HepG2 (cell line): ENCODE results near the gene ZNF749. TPM values are rescaled to one million over a fixed set of nuclear protein-coding genes. Genes with fewer than 3 reads are reported as not detected.

Experiments
- AKAP8 ChIP-seq: sonication (generic); formaldehyde crosslinking; IDR thresholded peaks from 2 replicates; pipeline ENCODE4 v1.5.1; 2020; ENCODE audit warnings: mild to moderate bottlenecking, missing genetic modification reagents
- HDAC2 ChIP-seq: sonication (generic); formaldehyde crosslinking; IDR thresholded peaks from 2 replicates; pipeline ENCODE4 v1.4.0; 2020; ENCODE audit warnings: missing genetic modification reagents
- IKZF4 ChIP-seq: sonication (generic); formaldehyde crosslinking; IDR thresholded peaks from 2 replicates; pipeline ENCODE4 v1.5.1; 2020; ENCODE audit warnings: borderline replicate concordance, mild to moderate bottlenecking, low read depth, missing genetic modification reagents; ENCODE audit errors: not compliant biosample characterization
- KDM5B ChIP-seq: sonication (generic); formaldehyde crosslinking; IDR thresholded peaks from 2 replicates; pipeline ENCODE4 v1.4.0; 2020; ENCODE audit warnings: missing genetic modification reagents, mild to moderate bottlenecking, borderline replicate concordance
- KLF13 ChIP-seq: sonication (generic); formaldehyde crosslinking; IDR thresholded peaks from 2 replicates; pipeline ENCODE4 v1.4.0; 2020; ENCODE audit warnings: mild to moderate bottlenecking, missing genetic modification reagents
- LCORL ChIP-seq, 2 experiments: fragments of 450-650 bp in 1 of 2; sonication (generic) in 1 of 2; formaldehyde crosslinking in 1 of 2; IDR thresholded peaks; 2 replicates each; pipeline versions ENCODE4 v1.5.0 to v1.6.1; 2017 to 2020; ENCODE audit warnings: antibody characterized with exemption in 1 of 2, missing genetic modification reagents in 1 of 2
- MBNL3 ChIP-seq: fragments of 250-450 bp; sonication (Bioruptor Pico); conservative IDR thresholded peaks from 2 replicates; pipeline ENCODE4 v1.8.0; 2022; ENCODE audit warnings: mild to moderate bottlenecking, inconsistent platforms
- MIER2 ChIP-seq: IDR thresholded peaks from 2 replicates; pipeline ENCODE4 v1.6.1; 2016; ENCODE audit warnings: missing biosample characterization, missing genetic modification reagents
- PPARG ChIP-seq: conservative IDR thresholded peaks from 2 replicates; pipeline ENCODE4 v1.6.1; 2016; ENCODE audit warnings: missing biosample characterization, missing genetic modification reagents
- RBAK ChIP-seq: sonication (generic); formaldehyde crosslinking; IDR thresholded peaks from 2 replicates; pipeline ENCODE4 v1.5.1; 2020; ENCODE audit warnings: mild to moderate bottlenecking, missing genetic modification reagents
- RFX1 ChIP-seq: fragments of 450-650 bp; IDR thresholded peaks from 2 replicates; pipeline ENCODE4 v1.6.1; 2017
- SCMH1 ChIP-seq: sonication (generic); formaldehyde crosslinking; IDR thresholded peaks from 2 replicates; pipeline ENCODE4 v1.9.0; 2021; ENCODE audit warnings: missing genetic modification reagents, mild to moderate bottlenecking, borderline replicate concordance
- SMYD3 ChIP-seq: sonication (generic); formaldehyde crosslinking; IDR thresholded peaks from 2 replicates; pipeline ENCODE4 v1.8.1; 2023; ENCODE audit warnings: mild to moderate bottlenecking, missing genetic modification reagents
- ZNF12 ChIP-seq: sonication (generic); formaldehyde crosslinking; IDR thresholded peaks from 2 replicates; pipeline ENCODE4 v1.5.0; 2020; ENCODE audit warnings: missing genetic modification reagents
- ZNF282 ChIP-seq: fragments of 450-650 bp; IDR thresholded peaks from 2 replicates; pipeline ENCODE4 v1.6.1; 2018; ENCODE audit not compliant: partially characterized antibody
- ZNF619 ChIP-seq: sonication (generic); formaldehyde crosslinking; IDR thresholded peaks from 2 replicates; pipeline ENCODE4 v1.4.0; 2020; ENCODE audit warnings: mild to moderate bottlenecking, missing genetic modification reagents
- ZNF7 ChIP-seq: IDR thresholded peaks from 2 replicates; pipeline ENCODE4 v1.6.1; 2016; ENCODE audit warnings: missing biosample characterization, missing genetic modification reagents
- ZNF761 ChIP-seq: sonication (generic); formaldehyde crosslinking; conservative IDR thresholded peaks from 2 replicates; pipeline ENCODE4 v1.4.0; 2020; ENCODE audit warnings: mild to moderate bottlenecking, missing genetic modification reagents
- polyA plus RNA-seq, 8 experiments: library from polyadenylated mRNA; depleted of rRNA in 3 of 8; stranded (reverse) in 7 of 8; unstranded in 1 of 8; fragments of >200 nt; fragmentation: Illumina TruSeq in 4 of 8; extraction: Trizol in 4 of 8; gene quantifications; 2 replicates each; pipeline versions ENCODE4 v1.2.1 to v1.2.3, GENCODE V29; 2011 to 2016; ENCODE audit warnings: low read depth in 4 of 8, missing spikeins in 1 of 8, mixed read lengths in 1 of 8; ENCODE audit not compliant: insufficient read depth in 1 of 8
- total RNA-seq, 5 experiments: library from RNA; depleted of rRNA; stranded (reverse); fragments of >200 nt; fragmentation: Illumina TruSeq; extraction: Trizol; gene quantifications; 2 replicates each; pipeline ENCODE4 v1.2.3, GENCODE V29; 2016; ENCODE audit warnings: low read depth in 1 of 5
- TF ChIP-seq, protein P1 (sequence below): IDR thresholded peaks from 2 replicates; pipeline ENCODE4 v1.6.1; 2016; ENCODE audit warnings: mild to moderate bottlenecking, missing biosample characterization, missing genetic modification reagents
- TF ChIP-seq, protein P2 (sequence below): sonication (generic); formaldehyde crosslinking; conservative IDR thresholded peaks from 2 replicates; pipeline ENCODE4 v1.4.0; 2020; ENCODE audit warnings: missing genetic modification reagents
- TF ChIP-seq, protein P3 (sequence below): sonication (generic); formaldehyde crosslinking; IDR thresholded peaks from 2 replicates; pipeline ENCODE4 v1.4.0; 2020; ENCODE audit warnings: missing genetic modification reagents, mild to moderate bottlenecking, borderline replicate concordance
- TF ChIP-seq, protein P4 (sequence below): sonication (generic); formaldehyde crosslinking; IDR thresholded peaks from 2 replicates; pipeline ENCODE4 v1.4.0; 2020; ENCODE audit warnings: missing genetic modification reagents
- TF ChIP-seq, protein P5 (sequence below): sonication (generic); formaldehyde crosslinking; conservative IDR thresholded peaks from 2 replicates; pipeline ENCODE4 v1.4.0; 2020; ENCODE audit warnings: missing genetic modification reagents

ZNF749 gene
- total and polyA plus RNA-seq, 2 of the 13 experiments (the other 11 are each of a cell fraction or from before 2014, with no cell fraction given): 18.9 to 21.0 TPM

DNA sequence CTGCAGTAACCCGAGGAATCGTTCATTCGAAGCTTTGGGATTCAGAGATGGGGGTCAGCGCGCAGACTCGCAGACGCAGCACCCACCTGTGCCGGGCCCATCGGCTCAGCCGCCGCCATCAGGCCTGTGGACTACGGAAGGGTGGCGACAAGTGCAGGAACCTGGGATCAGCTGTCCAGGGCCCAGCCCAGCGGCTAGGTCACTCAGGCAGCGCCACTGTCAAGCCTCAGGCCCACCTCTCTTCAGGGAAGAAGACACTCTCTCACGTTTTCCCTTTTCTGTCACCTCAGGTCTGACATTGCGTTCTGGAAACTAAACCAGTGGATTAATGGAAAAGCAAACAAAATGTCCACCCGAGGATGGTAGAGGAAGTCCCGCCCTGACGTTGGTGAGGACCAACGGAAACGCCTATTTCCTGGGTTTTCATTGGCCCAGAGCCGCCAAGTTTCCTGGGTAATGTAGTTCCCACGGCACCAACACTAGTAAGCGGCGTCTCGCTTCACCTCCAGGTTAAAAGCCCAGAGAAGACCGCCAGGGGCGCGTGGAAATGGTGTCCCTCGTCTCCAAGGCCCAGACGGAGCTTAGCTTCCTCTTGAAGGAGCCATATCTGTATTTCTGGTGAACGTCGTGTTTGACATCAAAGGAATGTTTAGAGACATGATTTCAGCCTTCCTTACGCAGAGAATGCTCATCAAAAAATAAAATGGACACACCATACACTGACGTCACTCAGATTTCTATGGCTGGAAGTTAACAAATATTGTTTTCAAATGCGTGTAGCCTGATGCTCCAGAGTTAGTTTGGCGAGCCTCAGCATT, 42.3 kb downstream of the ZNF749 start, which contains the start of gene ZNF772 (continued):
- TF ChIP-seq KLF13 (CRISPR knock-in tag) (no peak), SMYD3 (CRISPR knock-in tag) (no peak), ZNF12 (CRISPR knock-in tag) (0 out of 2 replicates have a peak, but pooled peaks have one; percentile 10), MBNL3 (CRISPR knock-in tag) (no peak), ZNF761 (CRISPR knock-in tag) (no peak), RBAK (CRISPR knock-in tag) (0 out of 2 replicates have a peak, but pooled peaks have one; percentile 14), IKZF4 (CRISPR knock-in tag) (no peak), KDM5B (CRISPR knock-in tag) (peak; percentile 79; the same call in 1 of the 2 replicates), RFX1 (no peak), AKAP8 (no peak), LCORL (IDR thresholded peaks at IDR 0.05) (no peak), LCORL (CRISPR knock-in tag; IDR thresholded peaks at IDR 0.05) (no peak), ZNF619 (CRISPR knock-in tag) (no peak), HDAC2 (CRISPR knock-in tag) (peak; percentile 21; the same call in 1 of the 2 replicates), MIER2 (0 out of 2 replicates have a peak, but pooled peaks have one; percentile 9), PPARG (CRISPR knock-in tag) (0 out of 2 replicates have a peak, but pooled peaks have one; percentile 13), SCMH1 (CRISPR knock-in tag) (no peak), ZNF282 (no peak), ZNF7 (CRISPR knock-in tag) (no peak)
- TF ChIP-seq, protein P1, sequence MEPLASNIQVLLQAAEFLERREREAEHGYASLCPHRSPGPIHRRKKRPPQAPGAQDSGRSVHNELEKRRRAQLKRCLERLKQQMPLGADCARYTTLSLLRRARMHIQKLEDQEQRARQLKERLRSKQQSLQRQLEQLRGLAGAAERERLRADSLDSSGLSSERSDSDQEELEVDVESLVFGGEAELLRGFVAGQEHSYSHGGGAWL (CRISPR knock-in tag): no peak; the same call in 1 of the 2 replicates
- TF ChIP-seq, protein P2, sequence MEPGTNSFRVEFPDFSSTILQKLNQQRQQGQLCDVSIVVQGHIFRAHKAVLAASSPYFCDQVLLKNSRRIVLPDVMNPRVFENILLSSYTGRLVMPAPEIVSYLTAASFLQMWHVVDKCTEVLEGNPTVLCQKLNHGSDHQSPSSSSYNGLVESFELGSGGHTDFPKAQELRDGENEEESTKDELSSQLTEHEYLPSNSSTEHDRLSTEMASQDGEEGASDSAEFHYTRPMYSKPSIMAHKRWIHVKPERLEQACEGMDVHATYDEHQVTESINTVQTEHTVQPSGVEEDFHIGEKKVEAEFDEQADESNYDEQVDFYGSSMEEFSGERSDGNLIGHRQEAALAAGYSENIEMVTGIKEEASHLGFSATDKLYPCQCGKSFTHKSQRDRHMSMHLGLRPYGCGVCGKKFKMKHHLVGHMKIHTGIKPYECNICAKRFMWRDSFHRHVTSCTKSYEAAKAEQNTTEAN: no peak
- TF ChIP-seq, protein P3, sequence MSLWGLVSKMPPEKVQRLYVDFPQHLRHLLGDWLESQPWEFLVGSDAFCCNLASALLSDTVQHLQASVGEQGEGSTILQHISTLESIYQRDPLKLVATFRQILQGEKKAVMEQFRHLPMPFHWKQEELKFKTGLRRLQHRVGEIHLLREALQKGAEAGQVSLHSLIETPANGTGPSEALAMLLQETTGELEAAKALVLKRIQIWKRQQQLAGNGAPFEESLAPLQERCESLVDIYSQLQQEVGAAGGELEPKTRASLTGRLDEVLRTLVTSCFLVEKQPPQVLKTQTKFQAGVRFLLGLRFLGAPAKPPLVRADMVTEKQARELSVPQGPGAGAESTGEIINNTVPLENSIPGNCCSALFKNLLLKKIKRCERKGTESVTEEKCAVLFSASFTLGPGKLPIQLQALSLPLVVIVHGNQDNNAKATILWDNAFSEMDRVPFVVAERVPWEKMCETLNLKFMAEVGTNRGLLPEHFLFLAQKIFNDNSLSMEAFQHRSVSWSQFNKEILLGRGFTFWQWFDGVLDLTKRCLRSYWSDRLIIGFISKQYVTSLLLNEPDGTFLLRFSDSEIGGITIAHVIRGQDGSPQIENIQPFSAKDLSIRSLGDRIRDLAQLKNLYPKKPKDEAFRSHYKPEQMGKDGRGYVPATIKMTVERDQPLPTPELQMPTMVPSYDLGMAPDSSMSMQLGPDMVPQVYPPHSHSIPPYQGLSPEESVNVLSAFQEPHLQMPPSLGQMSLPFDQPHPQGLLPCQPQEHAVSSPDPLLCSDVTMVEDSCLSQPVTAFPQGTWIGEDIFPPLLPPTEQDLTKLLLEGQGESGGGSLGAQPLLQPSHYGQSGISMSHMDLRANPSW: no peak
- TF ChIP-seq, protein P4, sequence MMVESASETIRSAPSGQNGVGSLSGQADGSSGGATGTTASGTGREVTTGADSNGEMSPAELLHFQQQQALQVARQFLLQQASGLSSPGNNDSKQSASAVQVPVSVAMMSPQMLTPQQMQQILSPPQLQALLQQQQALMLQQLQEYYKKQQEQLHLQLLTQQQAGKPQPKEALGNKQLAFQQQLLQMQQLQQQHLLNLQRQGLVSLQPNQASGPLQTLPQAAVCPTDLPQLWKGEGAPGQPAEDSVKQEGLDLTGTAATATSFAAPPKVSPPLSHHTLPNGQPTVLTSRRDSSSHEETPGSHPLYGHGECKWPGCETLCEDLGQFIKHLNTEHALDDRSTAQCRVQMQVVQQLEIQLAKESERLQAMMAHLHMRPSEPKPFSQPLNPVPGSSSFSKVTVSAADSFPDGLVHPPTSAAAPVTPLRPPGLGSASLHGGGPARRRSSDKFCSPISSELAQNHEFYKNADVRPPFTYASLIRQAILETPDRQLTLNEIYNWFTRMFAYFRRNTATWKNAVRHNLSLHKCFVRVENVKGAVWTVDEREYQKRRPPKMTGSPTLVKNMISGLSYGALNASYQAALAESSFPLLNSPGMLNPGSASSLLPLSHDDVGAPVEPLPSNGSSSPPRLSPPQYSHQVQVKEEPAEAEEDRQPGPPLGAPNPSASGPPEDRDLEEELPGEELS (CRISPR knock-in tag): no peak
- TF ChIP-seq, protein P5, sequence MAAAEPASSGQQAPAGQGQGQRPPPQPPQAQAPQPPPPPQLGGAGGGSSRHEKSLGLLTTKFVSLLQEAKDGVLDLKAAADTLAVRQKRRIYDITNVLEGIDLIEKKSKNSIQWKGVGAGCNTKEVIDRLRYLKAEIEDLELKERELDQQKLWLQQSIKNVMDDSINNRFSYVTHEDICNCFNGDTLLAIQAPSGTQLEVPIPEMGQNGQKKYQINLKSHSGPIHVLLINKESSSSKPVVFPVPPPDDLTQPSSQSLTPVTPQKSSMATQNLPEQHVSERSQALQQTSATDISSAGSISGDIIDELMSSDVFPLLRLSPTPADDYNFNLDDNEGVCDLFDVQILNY: no peak
